ENCODE data around the gene INHBB. TPM values are rescaled to one million over a fixed set of nuclear protein-coding genes. Genes with fewer than 3 reads are reported as not detected.
"Not testable (repeated sequence)": the region's sequence is repeated elsewhere in the genome, so short reads cannot be mapped to it uniquely, and the experiment has no call there.

Gene INHBB
- total RNA-seq, 1 donor from 2014 or later, result 13.9 TPM

- DNase-seq (ENCODE audit: extremely low read depth, low read depth, low spot score), result no peak
Measured at GRCh38 chr2:120376679-120377640, 31.0 kb downstream of the INHBB start.

GRCh38 chr2:120378605-120379004 lies 32.7 kb downstream of the INHBB start:
- DNase-seq (ENCODE audit: extremely low read depth, low read depth, low spot score), result no peak

- DNase-seq (ENCODE audit: extremely low read depth, low read depth, low spot score), result no peak
Measured at GRCh38 chr2:120379916-120380893, 34.3 kb downstream of the INHBB start.

GRCh38 chr2:120381192-120381591 lies 35.3 kb downstream of the INHBB start:
- DNase-seq (ENCODE audit: extremely low read depth, low read depth, low spot score), result no peak

GRCh38 chr2:120381661-120382060 lies 35.7 kb downstream of the INHBB start:
- DNase-seq (ENCODE audit: extremely low read depth, low read depth, low spot score), result no peak

GRCh38 chr2:120382541-120383144 lies 36.7 kb downstream of the INHBB start:
- DNase-seq (ENCODE audit: extremely low read depth, low read depth, low spot score), result no peak

GRCh38 chr2:120383191-120383590 lies 37.3 kb downstream of the INHBB start:
- no peak for DNase-seq (ENCODE audit: extremely low read depth, low read depth, low spot score)

GRCh38 chr2:120383631-120384340 lies 37.9 kb downstream of the INHBB start:
- no peak for DNase-seq (ENCODE audit: extremely low read depth, low read depth, low spot score)

- DNase-seq (ENCODE audit: extremely low read depth, low read depth, low spot score), result no peak
Measured at GRCh38 chr2:120384486-120385354, 38.8 kb downstream of the INHBB start.

GRCh38 chr2:120385355-120386127 lies 39.6 kb downstream of the INHBB start:
- DNase-seq (ENCODE audit: extremely low read depth, low read depth, low spot score), result no peak

GRCh38 chr2:120388222-120389035 lies 42.5 kb downstream of the INHBB start:
- no peak for DNase-seq (ENCODE audit: extremely low read depth, low read depth, low spot score)

GRCh38 chr2:120389036-120389391 lies 43.1 kb downstream of the INHBB start:
- no peak for DNase-seq (ENCODE audit: extremely low read depth, low read depth, low spot score)

- DNase-seq (ENCODE audit: extremely low read depth, low read depth, low spot score), result no peak
Measured at GRCh38 chr2:120390381-120391055, 44.6 kb downstream of the INHBB start.

- DNase-seq (ENCODE audit: extremely low read depth, low read depth, low spot score), result not testable (repeated sequence)
Measured at GRCh38 chr2:120391382-120391781, 45.4 kb downstream of the INHBB start.

- no peak for DNase-seq (ENCODE audit: extremely low read depth, low read depth, low spot score)
Measured at GRCh38 chr2:120391911-120392665, 46.2 kb downstream of the INHBB start.

- DNase-seq (ENCODE audit: extremely low read depth, low read depth, low spot score), result no peak
Measured at GRCh38 chr2:120392923-120393322, 47.0 kb downstream of the INHBB start.
